HCT116 (cell line): ENCODE measurements around the gene MARCHF3. TPM values are rescaled to one million over a fixed set of nuclear protein-coding genes. Genes with fewer than 3 reads are reported as not detected.

Experiments used
- ATAC-seq: fragments of 200-7000 bp; cut with Tn5 transposase; 2 replicates; pipeline ENCODE4 v1.9.1; 2020; ENCODE audit warnings: mild to moderate bottlenecking, moderate library complexity
- BruUV-seq: library from RNA; stranded (reverse); fragments of 400-500 nt; replicated peaks from 2 replicates; lab custom pipeline; 2021; lab: Mats Ljungman, UMichigan
- CTCF ChIA-PET: fragments of 300-600 bp; sonication (Branson Sonifier 250); formaldehyde crosslinking; loops from one replicate; lab custom pipeline; 2021; ENCODE audit warnings: antibody characterized with exemption; lab: Charles Lee
- POLR2A ChIA-PET: fragments of 300-600, 350-600 bp; sonication (Branson Sonifier 250); formaldehyde crosslinking; loops from one replicate; lab custom pipeline; 2021; ENCODE audit warnings: antibody characterized with exemption; lab: Charles Lee
- RAD21 ChIA-PET, 2 experiments: fragments of 300-600 bp; sonication (Branson Sonifier 250); formaldehyde crosslinking; loops; one replicate each; lab custom pipeline; 2023; ENCODE audit warnings: low total read pairs in 2 of 2; ENCODE audit not compliant: uncharacterized antibody in 2 of 2, unreplicated experiment in 2 of 2, low non-redundant PET in 1 of 2; lab: Charles Lee
- DNase-seq: peaks from one replicate; pipeline ENCODE4 v3.0.0-alpha.2; 2010; ENCODE audit warnings: low read depth, low spot score
- H2AFZ ChIP-seq: fragments of 200-600 bp; shearing (Covaris generic), sonication (generic); 2 replicates; pipeline ENCODE4 v1.6.1; 2017; ENCODE audit warnings: low read depth, mixed run types, mixed read lengths, antibody characterized with exemption, low read length; ENCODE audit not compliant: poor library complexity, severe bottlenecking
- H3K27ac ChIP-seq: 2 replicates; pipeline ENCODE4 v1.5.1; 2012; ENCODE audit warnings: low read depth, low read length
- H3K27me3 ChIP-seq: fragments of 200-600 bp; sonication (generic); 2 replicates; pipeline ENCODE4 v1.6.1; 2016; ENCODE audit warnings: mixed run types, low read length, mixed read lengths; ENCODE audit not compliant: insufficient read depth
- H3K36me3 ChIP-seq, 2 experiments: fragments of 200-500 bp in 1 of 2; fragments of 200-600 bp in 1 of 2; sonication (Bioruptor generic) in 1 of 2; sonication (generic) in 1 of 2; 2 replicates each; pipeline versions ENCODE4 v1.5.1 to v1.6.1; 2014 to 2016; ENCODE audit warnings: low read length in 2 of 2, inconsistent platforms in 1 of 2, mixed read lengths in 1 of 2, mixed run types in 1 of 2; ENCODE audit not compliant: insufficient read depth in 2 of 2, control insufficient read depth in 1 of 2
- H3K4me1 ChIP-seq, 2 experiments: fragments of 200-600 bp in 1 of 2; sonication (generic) in 1 of 2; 2 replicates each; pipeline versions ENCODE4 v1.5.1 to v1.6.1; 2012 to 2017; ENCODE audit warnings: low read length in 2 of 2, inconsistent platforms in 1 of 2, mild to moderate bottlenecking in 1 of 2, mixed read lengths in 1 of 2, mixed run types in 1 of 2, moderate library complexity in 1 of 2; ENCODE audit not compliant: insufficient read depth in 2 of 2, control insufficient read depth in 1 of 2
- H3K4me2 ChIP-seq: fragments of 200-600 bp; sonication (generic); 2 replicates; pipeline ENCODE4 v1.6.1; 2017; ENCODE audit warnings: mixed run types, low read length, mixed read lengths
- H3K4me3 ChIP-seq, 2 experiments: fragments of 200-600 bp in 1 of 2; sonication (generic) in 1 of 2; replicated peaks in 1 of 2; 2 replicates each; pipeline ENCODE4 v1.5.1; 2011 to 2016; ENCODE audit warnings: low read length in 2 of 2, control low read depth in 1 of 2, low read depth in 1 of 2, mild to moderate bottlenecking in 1 of 2, mixed read lengths in 1 of 2, mixed run types in 1 of 2
- H3K79me2 ChIP-seq: fragments of 200-600 bp; sonication (generic); 2 replicates; pipeline ENCODE4 v1.6.1; 2017; ENCODE audit warnings: mild to moderate bottlenecking, mixed run types, low read length, moderate library complexity, mixed read lengths; ENCODE audit not compliant: insufficient read depth
- H3K9ac ChIP-seq: fragments of 200-600 bp; sonication (generic); 2 replicates; pipeline ENCODE4 v1.6.1; 2016; ENCODE audit warnings: low read length, mixed read lengths
- H3K9me2 ChIP-seq: fragments of 200-600 bp; sonication (generic), shearing (Covaris generic); 2 replicates; pipeline ENCODE4 v1.6.1; 2017; ENCODE audit warnings: mixed run types, mild to moderate bottlenecking, moderate library complexity; ENCODE audit not compliant: insufficient read depth
- H3K9me3 ChIP-seq, 2 experiments: fragments of 200-500 bp in 1 of 2; fragments of 200-600 bp in 1 of 2; sonication (Bioruptor generic) in 1 of 2; sonication (generic) in 1 of 2; 2 replicates each; pipeline ENCODE4 v1.6.1; 2014 to 2017; ENCODE audit warnings: low read length in 2 of 2, mixed read lengths in 2 of 2, inconsistent platforms in 1 of 2, low read depth in 1 of 2, mild to moderate bottlenecking in 1 of 2, mixed run types in 1 of 2, moderate library complexity in 1 of 2; ENCODE audit not compliant: control insufficient read depth in 1 of 2, insufficient read depth in 1 of 2
- H4K20me1 ChIP-seq: fragments of 200-600 bp; sonication (generic), shearing (Covaris generic); 2 replicates; pipeline ENCODE4 v1.6.1; 2017; ENCODE audit warnings: mixed run types, mild to moderate bottlenecking, moderate library complexity; ENCODE audit not compliant: insufficient read depth
- CBX3 ChIP-seq: IDR thresholded peaks from 2 replicates; pipeline ENCODE4 v1.6.1; 2012; ENCODE audit warnings: low read depth
- CEBPB ChIP-seq: IDR thresholded peaks from 2 replicates; pipeline ENCODE4 v1.6.1; 2012; ENCODE audit warnings: low read depth
- EGR1 ChIP-seq: IDR thresholded peaks from 2 replicates; pipeline ENCODE4 v1.6.1; 2012; ENCODE audit warnings: low read depth
- EZH2 ChIP-seq: fragments of 200-600 bp; sonication (generic); IDR thresholded peaks from 2 replicates; pipeline ENCODE4 v1.6.1; 2017; ENCODE audit warnings: antibody characterized with exemption, mixed run types
- EZH2phosphoT487 ChIP-seq: fragments of 200-600 bp; IDR thresholded peaks from 2 replicates; pipeline ENCODE4 v1.6.1; 2018; ENCODE audit warnings: antibody characterized with exemption, borderline replicate concordance
- FOSL1 ChIP-seq: IDR thresholded peaks from 2 replicates; pipeline ENCODE4 v1.6.1; 2012; ENCODE audit warnings: low read depth
- JUND ChIP-seq: IDR thresholded peaks from 2 replicates; pipeline ENCODE4 v1.6.1; 2012
- POLR2A ChIP-seq: IDR thresholded peaks from 2 replicates; pipeline ENCODE4 v1.7.0; 2011; ENCODE audit warnings: borderline replicate concordance; ENCODE audit not compliant: insufficient read depth, insufficient read length; ENCODE audit errors: extremely low read depth
- POLR2AphosphoS5 ChIP-seq: IDR thresholded peaks from 2 replicates; pipeline ENCODE4 v1.6.1; 2011; ENCODE audit warnings: mild to moderate bottlenecking, low read depth, low read length, moderate library complexity
- RAD21 ChIP-seq: IDR thresholded peaks from 2 replicates; pipeline ENCODE4 v1.6.1; 2012; ENCODE audit warnings: low read depth, mild to moderate bottlenecking
- SRF ChIP-seq: IDR thresholded peaks from 2 replicates; pipeline ENCODE4 v1.6.1; 2012; ENCODE audit warnings: low read depth
- ZFX ChIP-seq: fragments of 450-650 bp; IDR thresholded peaks from 2 replicates; pipeline ENCODE4 v1.6.1; 2017
- ZNF274 ChIP-seq: fragments of 200-500 bp; sonication (Bioruptor generic); IDR thresholded peaks from 2 replicates; pipeline ENCODE4 v1.6.1; 2014; ENCODE audit warnings: mild to moderate bottlenecking, low read depth, low read length, inconsistent platforms
- intact Hi-C: fragments of 100-400 bp; cut with micrococcal nuclease; formaldehyde crosslinking; loops from 2 replicates; pipeline ENCODE4 v1.10.0; 2022
- total RNA-seq: library from RNA; stranded (reverse); gene quantifications from one replicate; pipeline ENCODE4 v1.2.1, GENCODE V29; 2021; ENCODE audit not compliant: unreplicated experiment
- TF ChIP-seq, protein P1 (sequence below): IDR thresholded peaks from 2 replicates; pipeline ENCODE4 v1.6.1; 2012
- TF ChIP-seq, protein P2 (sequence below): IDR thresholded peaks from 2 replicates; pipeline ENCODE4 v1.6.1; 2011; ENCODE audit warnings: mild to moderate bottlenecking, low read length, moderate library complexity; ENCODE audit not compliant: insufficient replicate concordance; ENCODE audit errors: extremely low read depth
- TF ChIP-seq, protein P3 (sequence below): IDR thresholded peaks from 2 replicates; pipeline ENCODE4 v1.6.1; 2012

The MARCHF3 gene
- total RNA-seq, 1 experiment from 2014 or later: 2.3 TPM

DNA sequence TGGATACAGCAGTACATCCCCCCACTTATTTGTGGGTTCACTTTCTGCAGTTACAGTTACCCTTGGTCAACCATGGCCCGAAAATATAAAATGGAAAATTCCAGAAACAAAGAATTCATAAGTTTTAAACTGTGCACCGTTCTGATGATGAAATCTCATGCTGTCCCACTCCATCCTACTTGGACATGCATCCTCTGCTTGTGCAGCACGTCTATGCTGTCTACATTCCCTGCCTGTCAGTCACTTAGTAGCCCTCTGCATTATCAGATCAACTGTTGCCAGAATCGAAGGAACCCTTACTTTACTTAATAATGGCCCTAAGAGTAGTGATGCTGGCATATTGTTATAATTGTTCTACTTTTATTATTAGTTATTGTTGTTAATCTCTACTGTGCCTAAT, 14.6 kb downstream of the MARCHF3 start:
- no peaks in the 10 kb centered on the region for H3K9me2 ChIP-seq
- H3K9me3 ChIP-seq: no peaks in the 10 kb centered on the region
- ChIA-PET POLR2A (no interaction called here), RAD21 (no interaction called here), CTCF (no interaction called here)
- no peak overlapping the region for H3K27ac ChIP-seq
- H3K27me3 ChIP-seq: no peaks in the 10 kb centered on the region
- TF ChIP-seq CEBPB (no peak), SRF (no peak), ZNF274 (no peak), RAD21 (no peak), EZH2phosphoT487 (no peak), CBX3 (no peak), ZFX (no peak), POLR2AphosphoS5 (no peak), EZH2 (no peak), FOSL1 (no peak), JUND (no peak), EGR1 (no peak), POLR2A (no peak)
- TF ChIP-seq, protein P1, sequence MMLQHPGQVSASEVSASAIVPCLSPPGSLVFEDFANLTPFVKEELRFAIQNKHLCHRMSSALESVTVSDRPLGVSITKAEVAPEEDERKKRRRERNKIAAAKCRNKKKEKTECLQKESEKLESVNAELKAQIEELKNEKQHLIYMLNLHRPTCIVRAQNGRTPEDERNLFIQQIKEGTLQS: no peak
- TF ChIP-seq, protein P2, sequence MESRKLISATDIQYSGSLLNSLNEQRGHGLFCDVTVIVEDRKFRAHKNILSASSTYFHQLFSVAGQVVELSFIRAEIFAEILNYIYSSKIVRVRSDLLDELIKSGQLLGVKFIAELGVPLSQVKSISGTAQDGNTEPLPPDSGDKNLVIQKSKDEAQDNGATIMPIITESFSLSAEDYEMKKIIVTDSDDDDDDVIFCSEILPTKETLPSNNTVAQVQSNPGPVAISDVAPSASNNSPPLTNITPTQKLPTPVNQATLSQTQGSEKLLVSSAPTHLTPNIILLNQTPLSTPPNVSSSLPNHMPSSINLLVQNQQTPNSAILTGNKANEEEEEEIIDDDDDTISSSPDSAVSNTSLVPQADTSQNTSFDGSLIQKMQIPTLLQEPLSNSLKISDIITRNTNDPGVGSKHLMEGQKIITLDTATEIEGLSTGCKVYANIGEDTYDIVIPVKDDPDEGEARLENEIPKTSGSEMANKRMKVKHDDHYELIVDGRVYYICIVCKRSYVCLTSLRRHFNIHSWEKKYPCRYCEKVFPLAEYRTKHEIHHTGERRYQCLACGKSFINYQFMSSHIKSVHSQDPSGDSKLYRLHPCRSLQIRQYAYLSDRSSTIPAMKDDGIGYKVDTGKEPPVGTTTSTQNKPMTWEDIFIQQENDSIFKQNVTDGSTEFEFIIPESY: no peak
- TF ChIP-seq, protein P3, sequence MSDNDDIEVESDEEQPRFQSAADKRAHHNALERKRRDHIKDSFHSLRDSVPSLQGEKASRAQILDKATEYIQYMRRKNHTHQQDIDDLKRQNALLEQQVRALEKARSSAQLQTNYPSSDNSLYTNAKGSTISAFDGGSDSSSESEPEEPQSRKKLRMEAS: no peak
- H3K36me3 ChIP-seq: no peaks in the 10 kb centered on the region
- H3K79me2 ChIP-seq: no peaks in the 10 kb centered on the region
- no peak overlapping the region for H3K4me2 ChIP-seq
- no peak for ATAC-seq
- H3K4me1 ChIP-seq: no peaks in the 10 kb centered on the region
- no peak for DNase-seq
- H4K20me1 ChIP-seq: no peaks in the 10 kb centered on the region
- intact Hi-C loops: no loop called here
- no peak overlapping the region for H2AFZ ChIP-seq
- H3K4me3 ChIP-seq: no peak overlapping the region
- no peak overlapping the region for H3K9ac ChIP-seq
- BruUV-seq: no TSS peak
